ENCODE measurements around the gene NFS1.

DNA sequence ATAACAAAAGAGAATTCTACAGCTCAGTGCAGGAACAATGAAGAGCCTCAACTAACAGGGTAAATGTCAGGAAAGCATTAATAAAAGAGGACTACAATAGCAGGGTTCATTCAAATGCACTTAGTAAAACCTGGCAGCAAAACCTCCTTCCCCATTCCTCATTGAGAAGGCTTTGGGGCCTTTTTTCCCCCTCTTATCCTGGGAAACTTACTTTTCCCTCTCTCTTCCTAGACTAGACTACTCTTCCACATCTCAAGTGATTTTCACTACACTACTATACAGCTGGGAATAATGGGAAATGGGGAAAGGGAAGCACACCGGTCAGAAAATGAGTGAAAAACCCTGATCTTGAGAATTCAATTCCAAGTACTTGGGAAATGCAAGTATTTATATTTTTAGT, 10.1 kb upstream of the NFS1 start:
- TF ChIP-seq, protein P1, sequence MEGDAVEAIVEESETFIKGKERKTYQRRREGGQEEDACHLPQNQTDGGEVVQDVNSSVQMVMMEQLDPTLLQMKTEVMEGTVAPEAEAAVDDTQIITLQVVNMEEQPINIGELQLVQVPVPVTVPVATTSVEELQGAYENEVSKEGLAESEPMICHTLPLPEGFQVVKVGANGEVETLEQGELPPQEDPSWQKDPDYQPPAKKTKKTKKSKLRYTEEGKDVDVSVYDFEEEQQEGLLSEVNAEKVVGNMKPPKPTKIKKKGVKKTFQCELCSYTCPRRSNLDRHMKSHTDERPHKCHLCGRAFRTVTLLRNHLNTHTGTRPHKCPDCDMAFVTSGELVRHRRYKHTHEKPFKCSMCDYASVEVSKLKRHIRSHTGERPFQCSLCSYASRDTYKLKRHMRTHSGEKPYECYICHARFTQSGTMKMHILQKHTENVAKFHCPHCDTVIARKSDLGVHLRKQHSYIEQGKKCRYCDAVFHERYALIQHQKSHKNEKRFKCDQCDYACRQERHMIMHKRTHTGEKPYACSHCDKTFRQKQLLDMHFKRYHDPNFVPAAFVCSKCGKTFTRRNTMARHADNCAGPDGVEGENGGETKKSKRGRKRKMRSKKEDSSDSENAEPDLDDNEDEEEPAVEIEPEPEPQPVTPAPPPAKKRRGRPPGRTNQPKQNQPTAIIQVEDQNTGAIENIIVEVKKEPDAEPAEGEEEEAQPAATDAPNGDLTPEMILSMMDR (IDR thresholded peaks at IDR 0.05; ENCODE audit: low read depth, low read length), result no peak
- TF ChIP-seq EZH2phosphoT487 (IDR thresholded peaks at IDR 0.05; ENCODE audit: low read depth), result no peak
